IMR-90 (cell line): ENCODE results near the gene AJUBA.

Source experiments
- CEBPB ChIP-seq: IDR thresholded peaks from 2 replicates; pipeline ENCODE4 v1.6.1; 2012; ENCODE audit warnings: low read depth, low read length, improper control_type of control experiment
- CHD1 ChIP-seq: IDR thresholded peaks from 2 replicates; pipeline ENCODE4 v1.6.1; 2012; ENCODE audit warnings: low read depth, low read length, improper control_type of control experiment
- MAZ ChIP-seq: IDR thresholded peaks from 2 replicates; pipeline ENCODE4 v1.6.1; 2012; ENCODE audit warnings: low read depth, mild to moderate bottlenecking, low read length, improper control_type of control experiment, moderate library complexity, borderline replicate concordance
- POLR2A ChIP-seq: IDR thresholded peaks from 2 replicates; pipeline ENCODE4 v1.6.1; 2012; ENCODE audit warnings: mild to moderate bottlenecking, low read depth, low read length
- TF ChIP-seq, protein P1 (sequence below): conservative IDR thresholded peaks from 2 replicates; pipeline ENCODE4 v1.5.1; 2012; ENCODE audit warnings: mild to moderate bottlenecking, low read depth, low read length, improper control_type of control experiment
- TF ChIP-seq, protein P2 (sequence below): fragments of 150-350 bp; IDR thresholded peaks from 2 replicates; pipeline ENCODE4 v1.6.1; 2017; ENCODE audit warnings: mild to moderate bottlenecking, antibody characterized with exemption, low read length, low read depth

DNA sequence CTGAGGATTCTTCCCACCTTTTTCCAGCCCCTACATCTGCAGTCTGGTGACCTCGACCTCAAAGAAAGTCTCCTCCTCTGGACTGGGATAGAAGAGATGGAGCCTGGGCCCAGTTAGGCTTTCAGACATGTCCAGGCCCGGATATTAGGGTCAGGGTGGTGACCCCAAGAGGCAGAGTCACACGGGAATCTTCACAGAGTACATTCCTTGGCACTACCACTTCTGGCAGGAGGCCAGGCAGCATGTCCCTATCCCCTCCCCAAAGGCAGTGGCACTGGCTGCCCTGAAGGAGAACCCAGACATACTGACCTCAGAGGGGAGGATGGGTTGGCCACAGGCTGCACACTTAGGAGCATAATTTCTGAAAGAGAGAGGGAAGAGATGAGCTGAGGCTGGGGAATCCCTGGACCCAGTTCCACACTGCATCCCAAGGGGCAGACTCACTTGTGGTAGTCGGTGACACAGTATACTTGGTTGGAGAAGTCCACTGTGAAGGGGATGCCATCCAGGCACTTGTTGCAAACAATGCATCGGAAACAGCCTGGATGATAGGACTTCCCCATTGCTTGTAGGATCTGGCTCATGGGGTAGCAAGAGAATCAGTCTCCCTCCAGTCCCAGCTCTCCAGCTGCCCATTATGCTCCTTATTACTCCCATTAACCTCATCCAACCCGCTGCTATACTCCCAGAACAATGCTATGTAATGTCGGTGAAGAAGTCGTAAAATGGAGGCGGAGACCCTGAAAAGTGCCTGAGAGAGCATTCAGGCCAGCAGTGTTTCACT, 7.6 kb downstream of the AJUBA start:
- TF ChIP-seq, protein P1, sequence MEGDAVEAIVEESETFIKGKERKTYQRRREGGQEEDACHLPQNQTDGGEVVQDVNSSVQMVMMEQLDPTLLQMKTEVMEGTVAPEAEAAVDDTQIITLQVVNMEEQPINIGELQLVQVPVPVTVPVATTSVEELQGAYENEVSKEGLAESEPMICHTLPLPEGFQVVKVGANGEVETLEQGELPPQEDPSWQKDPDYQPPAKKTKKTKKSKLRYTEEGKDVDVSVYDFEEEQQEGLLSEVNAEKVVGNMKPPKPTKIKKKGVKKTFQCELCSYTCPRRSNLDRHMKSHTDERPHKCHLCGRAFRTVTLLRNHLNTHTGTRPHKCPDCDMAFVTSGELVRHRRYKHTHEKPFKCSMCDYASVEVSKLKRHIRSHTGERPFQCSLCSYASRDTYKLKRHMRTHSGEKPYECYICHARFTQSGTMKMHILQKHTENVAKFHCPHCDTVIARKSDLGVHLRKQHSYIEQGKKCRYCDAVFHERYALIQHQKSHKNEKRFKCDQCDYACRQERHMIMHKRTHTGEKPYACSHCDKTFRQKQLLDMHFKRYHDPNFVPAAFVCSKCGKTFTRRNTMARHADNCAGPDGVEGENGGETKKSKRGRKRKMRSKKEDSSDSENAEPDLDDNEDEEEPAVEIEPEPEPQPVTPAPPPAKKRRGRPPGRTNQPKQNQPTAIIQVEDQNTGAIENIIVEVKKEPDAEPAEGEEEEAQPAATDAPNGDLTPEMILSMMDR = no peak
- no peak for TF ChIP-seq POLR2A
- TF ChIP-seq, protein P2, sequence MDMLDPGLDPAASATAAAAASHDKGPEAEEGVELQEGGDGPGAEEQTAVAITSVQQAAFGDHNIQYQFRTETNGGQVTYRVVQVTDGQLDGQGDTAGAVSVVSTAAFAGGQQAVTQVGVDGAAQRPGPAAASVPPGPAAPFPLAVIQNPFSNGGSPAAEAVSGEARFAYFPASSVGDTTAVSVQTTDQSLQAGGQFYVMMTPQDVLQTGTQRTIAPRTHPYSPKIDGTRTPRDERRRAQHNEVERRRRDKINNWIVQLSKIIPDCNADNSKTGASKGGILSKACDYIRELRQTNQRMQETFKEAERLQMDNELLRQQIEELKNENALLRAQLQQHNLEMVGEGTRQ = no peak
- TF ChIP-seq MAZ = no peak
- no peak for TF ChIP-seq CHD1
- TF ChIP-seq CEBPB = no peak
